ENCODE measurements around the gene MFSD1. TPM values are rescaled to one million over a fixed set of nuclear protein-coding genes. Genes with fewer than 3 reads are reported as not detected.

Gene MFSD1
- total RNA-seq, 1 donor = 142 TPM

DNA sequence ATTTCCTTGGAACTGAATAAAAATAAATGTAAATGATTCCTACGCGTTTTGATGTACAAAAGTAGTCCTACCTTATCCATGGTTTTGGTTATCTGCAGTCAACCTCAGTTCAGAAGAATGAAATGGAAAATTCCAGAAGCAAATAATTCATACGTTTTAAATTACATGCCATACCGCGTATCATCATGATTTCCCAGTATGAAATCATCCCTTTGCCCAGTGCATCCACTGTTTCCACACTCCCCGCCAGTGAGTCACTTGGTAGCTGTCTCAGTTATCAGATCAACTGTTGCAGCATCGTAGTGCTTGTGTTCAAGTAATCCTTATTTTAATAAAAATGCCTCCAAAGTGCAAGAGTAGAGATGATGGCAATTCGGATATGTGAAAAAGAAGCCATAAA, 9.1 kb upstream of the MFSD1 start:
- no peak overlapping the region for H3K4me3 ChIP-seq (ENCODE audit: low read depth, low read length)
- TF ChIP-seq, protein P1, sequence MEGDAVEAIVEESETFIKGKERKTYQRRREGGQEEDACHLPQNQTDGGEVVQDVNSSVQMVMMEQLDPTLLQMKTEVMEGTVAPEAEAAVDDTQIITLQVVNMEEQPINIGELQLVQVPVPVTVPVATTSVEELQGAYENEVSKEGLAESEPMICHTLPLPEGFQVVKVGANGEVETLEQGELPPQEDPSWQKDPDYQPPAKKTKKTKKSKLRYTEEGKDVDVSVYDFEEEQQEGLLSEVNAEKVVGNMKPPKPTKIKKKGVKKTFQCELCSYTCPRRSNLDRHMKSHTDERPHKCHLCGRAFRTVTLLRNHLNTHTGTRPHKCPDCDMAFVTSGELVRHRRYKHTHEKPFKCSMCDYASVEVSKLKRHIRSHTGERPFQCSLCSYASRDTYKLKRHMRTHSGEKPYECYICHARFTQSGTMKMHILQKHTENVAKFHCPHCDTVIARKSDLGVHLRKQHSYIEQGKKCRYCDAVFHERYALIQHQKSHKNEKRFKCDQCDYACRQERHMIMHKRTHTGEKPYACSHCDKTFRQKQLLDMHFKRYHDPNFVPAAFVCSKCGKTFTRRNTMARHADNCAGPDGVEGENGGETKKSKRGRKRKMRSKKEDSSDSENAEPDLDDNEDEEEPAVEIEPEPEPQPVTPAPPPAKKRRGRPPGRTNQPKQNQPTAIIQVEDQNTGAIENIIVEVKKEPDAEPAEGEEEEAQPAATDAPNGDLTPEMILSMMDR (IDR thresholded peaks at IDR 0.05; ENCODE audit: insufficient read depth, low read depth, low read length) = no peak
- DNase-seq (ENCODE audit: low read depth) = peak; percentile 95

DNA sequence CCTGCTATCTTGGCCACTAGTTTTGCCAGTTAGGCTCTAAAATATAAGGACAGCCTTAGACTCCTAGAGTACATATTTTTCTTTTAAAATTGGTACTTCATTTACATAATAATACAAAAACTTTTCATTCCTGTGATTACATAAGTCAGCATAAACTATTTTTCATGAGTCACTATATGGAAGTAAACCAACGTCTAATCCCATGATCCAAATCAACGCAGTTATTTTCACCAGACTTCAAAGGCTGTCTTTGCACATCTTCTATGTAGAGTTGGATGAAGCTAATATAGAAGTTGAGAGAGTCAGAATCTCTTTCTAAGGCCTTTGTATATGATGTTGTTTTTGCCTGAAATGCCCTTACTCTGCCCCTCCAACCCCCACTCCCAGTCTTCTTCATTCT, 7.6 kb upstream of the MFSD1 start:
- no peak overlapping the region for H3K4me3 ChIP-seq (ENCODE audit: low read depth, low read length)
- TF ChIP-seq, protein P1 (IDR thresholded peaks at IDR 0.05; ENCODE audit: insufficient read depth, low read depth, low read length) = no peak
- DNase-seq (ENCODE audit: low read depth) = no peak

DNA sequence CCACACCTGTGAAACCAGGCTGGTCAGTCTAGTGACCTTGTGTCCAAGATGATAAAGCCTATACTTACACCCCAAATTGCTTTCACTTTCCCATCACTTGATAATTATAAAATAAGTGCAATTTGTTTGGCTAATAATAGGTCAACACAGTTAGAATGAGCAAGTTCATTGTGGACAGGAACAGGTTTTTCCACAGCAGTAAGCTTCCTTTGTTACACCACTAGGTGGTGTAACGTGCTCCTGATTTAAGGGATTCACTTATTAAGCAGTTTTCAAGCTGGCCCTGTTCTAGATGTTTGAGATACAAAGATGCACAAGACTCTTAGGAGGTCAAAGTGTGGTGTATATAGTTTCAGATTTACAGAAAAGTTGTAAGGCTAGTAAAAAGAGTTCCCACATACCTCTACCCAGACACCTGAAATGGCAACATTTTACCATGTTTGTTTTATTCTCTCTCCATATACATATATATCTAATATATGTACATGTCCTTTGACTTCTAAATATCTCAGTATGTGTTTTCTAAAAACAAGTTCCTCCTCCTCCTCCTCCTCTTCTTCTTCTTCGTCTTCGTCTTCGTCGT, 6.8 kb upstream of the MFSD1 start:
- peak; percentile 67 for DNase-seq (ENCODE audit: low read depth)
- TF ChIP-seq, protein P1 (IDR thresholded peaks at IDR 0.05; ENCODE audit: insufficient read depth, low read depth, low read length) = peak; percentile 74
- H3K4me3 ChIP-seq (ENCODE audit: low read depth, low read length) = no peak overlapping the region

DNA sequence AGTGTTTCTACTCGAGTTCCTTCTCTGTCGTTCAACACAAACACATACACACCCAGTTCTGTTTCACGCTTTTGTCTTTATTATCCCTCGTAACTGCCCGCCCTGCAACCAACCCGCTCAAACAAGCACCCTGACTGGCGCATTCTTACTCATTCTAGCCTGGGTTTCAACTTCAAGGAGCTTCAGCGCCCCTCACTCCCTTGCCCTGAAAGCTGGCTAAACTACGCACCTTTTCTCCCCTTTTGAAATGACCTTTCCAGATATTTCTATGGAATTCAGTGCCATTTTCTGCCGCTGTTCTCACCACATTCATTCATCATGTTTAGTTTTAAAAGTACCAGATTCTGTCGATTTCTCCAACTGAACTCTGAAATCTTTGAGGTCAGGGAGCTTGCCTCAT, 653 bp upstream of the MFSD1 start:
- peak overlapping the region; percentile 83 for H3K4me3 ChIP-seq (ENCODE audit: low read depth, low read length)
- TF ChIP-seq, protein P1 (IDR thresholded peaks at IDR 0.05; ENCODE audit: insufficient read depth, low read depth, low read length) = no peak
- DNase-seq (ENCODE audit: low read depth) = no peak

DNA sequence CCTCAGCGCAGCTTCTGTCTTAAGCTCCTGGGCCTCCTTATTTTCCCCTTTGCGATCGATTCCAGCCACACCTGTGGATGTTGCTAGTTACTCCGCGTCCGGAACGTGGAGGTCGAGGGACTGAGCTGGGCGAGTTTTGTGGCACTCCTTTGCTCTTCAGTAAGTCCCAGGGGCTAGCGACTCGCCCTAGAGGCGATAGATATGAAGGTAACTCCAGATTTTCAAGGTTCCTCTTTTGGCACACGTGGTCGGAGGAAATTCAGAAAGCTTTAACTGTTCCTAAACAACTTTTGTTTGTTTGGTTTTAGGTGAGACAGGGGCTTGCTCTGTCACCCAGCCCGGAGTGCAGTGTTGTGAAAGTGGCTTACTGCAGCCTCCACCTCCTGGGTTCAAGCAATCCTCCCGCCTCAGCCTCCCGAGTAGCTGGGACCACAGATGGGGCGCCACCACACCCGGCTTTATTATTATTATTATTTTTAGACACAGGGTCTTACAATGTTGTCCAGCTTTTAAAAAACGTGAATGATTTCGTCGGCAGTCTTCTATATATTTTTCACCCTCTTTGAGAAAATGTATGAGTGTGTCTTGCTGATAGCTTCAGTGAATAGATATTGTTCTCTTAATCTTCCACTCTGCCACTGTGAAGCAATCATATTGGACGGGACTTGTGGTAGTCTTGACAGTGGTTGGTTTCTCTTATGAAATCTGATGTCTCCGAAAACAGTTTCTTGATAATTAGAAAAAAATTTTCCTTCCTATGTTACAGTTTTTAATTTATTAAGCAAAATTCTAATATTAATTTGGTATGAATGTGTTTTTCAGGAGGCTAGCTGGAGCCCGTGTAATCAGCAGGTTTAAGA, 785 bp downstream of the MFSD1 start:
- DNase-seq (ENCODE audit: low read depth) = no peak
- TF ChIP-seq, protein P1 (IDR thresholded peaks at IDR 0.05; ENCODE audit: insufficient read depth, low read depth, low read length) = no peak

DNA sequence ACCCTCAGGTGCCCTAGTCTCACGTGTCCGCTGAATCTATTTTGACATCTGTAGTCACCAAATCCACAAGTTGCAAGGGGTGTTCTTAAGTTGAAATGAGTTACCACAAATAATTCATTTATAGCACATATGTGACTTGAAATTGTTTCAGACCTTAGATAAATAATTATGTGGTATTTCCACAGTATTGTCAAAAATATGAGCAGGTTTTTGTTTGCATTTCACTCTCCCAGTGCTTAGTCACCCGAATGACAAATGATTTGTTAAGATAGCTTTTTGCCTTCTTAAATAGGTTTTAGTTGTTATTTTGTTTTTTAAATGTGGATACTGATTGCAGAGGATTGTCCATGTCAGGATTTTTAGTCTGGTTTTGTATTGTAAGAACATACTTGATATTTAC, 2.6 kb downstream of the MFSD1 start:
- DNase-seq (ENCODE audit: low read depth) = no peak
- TF ChIP-seq, protein P1 (IDR thresholded peaks at IDR 0.05; ENCODE audit: insufficient read depth, low read depth, low read length) = no peak
- H3K4me3 ChIP-seq (ENCODE audit: low read depth, low read length) = no peak overlapping the region

More for the DNA sequence above, 785 bp downstream of the MFSD1 start:
- H3K4me3 ChIP-seq (ENCODE audit: low read depth, low read length) = peak overlapping the region; percentile 83
